AG20443 (cell line): ENCODE results near the gene TJP2.

ENCODE experiments used
- DNase-seq: peaks from one replicate; pipeline ENCODE4 v3.0.0; 2012; ENCODE audit warnings: low spot score, mixed read lengths

TJP2 gene

DNA sequence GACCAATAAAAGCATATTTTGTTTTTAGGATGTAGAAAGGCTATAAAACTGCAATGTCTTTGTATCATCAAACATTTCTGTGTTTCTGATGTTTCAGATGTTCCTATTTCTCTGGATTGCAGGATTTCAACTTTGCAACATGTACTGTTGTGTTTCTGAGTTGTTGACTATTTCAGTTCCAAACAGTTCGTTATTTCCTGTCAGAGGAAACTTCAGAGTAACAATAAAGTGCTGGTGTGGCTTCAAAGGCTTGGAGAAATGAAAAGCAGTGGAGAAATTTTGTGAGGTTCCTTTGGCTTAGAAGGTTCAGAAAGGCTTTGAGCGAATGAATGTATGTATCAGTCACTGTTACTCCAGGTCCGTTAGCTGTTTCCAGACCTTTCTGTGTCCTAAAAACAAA is 17.2 kb downstream of the TJP2 start:
- DNase-seq, result no peak

DNA sequence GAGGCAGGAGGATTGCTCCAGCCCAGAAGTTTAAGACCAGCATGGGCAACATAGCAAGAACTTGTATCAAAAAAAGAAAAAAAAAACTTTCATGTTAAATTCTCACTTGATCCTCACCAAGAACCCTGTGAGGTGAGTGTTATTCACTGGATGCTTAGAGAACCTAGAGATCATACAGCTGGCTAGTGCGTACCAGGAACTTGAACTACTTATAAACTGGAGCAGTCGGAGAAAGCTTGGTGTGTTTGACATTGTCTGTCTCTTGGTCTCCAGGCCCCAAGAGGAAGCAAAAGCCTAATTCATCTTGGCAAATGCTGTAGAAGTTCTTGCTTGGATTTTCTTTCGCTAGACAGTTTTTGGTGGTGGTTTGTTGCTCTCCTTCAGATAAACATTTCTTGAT is 18.1 kb downstream of the TJP2 start:
- DNase-seq, result no peak

DNA sequence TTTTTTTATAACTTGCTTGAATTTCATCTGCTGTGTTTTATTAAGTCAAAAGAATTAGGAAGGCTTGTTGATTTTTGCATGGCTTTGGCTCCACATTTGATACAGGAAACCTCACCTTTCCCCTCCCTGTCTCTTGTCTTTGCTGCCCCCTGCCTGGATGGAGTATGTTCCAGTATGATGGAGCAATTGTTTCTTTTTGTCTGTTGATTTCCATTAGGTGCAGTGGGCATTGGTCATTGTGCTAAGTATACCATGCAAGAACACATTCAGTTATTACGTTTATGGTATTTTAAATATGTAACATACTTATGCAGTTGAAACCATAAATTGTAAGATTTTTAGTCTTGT is 19.6 kb downstream of the TJP2 start:
- DNase-seq, result no peak

DNA sequence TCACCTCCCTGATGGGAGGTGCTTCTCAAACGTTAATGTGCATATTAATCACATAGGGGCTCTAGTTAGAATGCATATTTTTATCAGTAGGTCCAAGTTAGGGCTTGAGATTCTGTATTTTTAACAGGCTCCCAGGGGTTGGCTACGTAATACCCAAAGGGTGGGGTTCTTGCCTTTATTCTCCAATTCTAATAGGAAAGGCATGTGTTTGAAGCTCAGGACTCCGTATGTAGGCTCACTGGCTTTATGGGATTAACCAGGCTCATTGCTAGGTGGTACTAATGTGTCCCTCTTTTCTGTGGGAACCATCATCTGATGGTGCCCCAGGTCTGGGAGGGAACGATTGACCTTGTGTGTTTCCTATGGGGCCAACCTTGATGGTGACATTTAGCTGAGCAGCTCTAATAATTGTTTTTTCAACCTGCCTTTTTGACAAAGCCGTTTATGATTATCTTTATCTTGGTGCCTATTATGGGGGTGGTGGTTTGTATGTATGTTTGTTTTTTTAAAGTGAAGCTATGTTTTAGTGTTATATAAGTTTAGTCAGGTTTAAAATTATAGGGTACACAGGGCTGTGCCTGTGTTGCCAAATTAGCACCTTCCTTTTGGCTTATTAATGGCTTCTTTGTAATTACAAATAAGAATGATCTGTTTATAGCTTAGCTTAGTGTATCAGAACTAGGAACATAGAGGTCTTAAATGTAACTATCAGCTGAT is 20.8 kb downstream of the TJP2 start:
- DNase-seq, result no peak

DNA sequence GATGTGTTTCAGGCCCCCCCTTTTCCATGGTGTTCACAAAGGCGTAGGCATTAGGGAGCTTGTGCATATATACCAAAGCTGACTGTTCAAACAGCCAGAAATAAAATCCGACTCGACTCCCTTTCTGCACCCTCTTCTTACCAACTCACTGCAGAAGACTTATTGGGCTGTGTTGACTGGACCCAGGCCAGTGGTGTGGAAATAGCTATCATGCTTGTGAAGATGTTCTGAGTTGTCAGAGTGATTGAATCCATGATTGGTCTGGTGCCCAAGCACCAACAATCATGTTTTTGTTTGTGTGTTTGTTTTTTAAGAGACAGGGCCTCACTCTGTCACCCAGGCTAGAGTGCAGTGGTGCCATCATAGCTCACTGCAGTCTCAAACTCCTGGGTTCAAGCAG is 21.6 kb downstream of the TJP2 start:
- DNase-seq, result no peak

DNA sequence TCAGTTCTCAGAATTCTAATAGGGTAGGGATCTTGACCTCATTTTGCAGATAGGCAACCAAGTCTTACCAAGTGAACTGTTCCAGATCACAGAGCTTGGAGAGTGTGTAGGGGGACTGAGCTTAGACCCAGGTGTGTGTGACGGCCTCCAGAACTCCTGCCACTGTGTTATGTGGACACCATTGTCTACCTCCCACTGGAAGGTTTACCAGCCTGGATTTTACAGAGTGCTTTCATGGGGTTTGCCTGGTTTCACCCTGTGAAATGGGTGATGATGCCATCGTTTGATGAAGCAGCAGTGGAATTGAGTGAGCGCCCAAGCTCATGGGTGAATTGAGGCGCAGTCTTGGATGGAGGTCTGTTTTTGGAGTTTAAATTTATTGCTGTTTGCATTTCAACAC is 23.6 kb downstream of the TJP2 start:
- DNase-seq, result no peak

DNA sequence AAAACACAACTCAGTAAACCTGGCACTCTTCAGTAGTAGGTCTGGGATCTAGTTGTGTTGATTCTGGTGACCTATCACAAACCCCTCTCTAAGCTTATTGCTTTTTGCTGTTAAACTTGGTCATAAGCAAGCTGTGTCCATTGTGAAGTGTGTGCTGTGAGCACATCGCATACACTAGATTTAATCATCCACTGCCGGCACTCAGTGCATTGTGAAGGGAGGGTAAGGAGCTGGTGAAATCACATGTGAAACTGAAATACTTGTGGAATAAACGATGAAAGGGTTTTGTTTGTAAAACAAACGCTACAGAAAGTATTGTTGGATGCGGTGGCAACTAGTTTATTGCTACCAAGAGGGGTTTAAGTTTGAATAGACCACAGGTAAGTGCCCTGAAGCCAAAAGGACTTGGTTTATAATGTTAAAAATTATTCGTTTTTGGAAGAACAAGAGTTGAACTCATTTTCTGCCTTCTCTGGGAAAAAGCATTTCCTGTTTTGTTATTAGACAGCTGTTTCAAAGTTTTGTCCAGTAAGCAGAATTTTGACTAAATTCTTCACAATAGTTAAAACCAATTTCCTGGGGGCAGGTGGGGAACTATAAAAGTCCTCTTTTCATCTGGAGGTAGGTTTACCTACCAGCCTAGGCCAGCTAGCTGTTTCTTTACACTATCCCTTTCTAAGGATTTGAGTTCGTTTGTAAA is 24.6 kb downstream of the TJP2 start:
- no peak for DNase-seq

DNA sequence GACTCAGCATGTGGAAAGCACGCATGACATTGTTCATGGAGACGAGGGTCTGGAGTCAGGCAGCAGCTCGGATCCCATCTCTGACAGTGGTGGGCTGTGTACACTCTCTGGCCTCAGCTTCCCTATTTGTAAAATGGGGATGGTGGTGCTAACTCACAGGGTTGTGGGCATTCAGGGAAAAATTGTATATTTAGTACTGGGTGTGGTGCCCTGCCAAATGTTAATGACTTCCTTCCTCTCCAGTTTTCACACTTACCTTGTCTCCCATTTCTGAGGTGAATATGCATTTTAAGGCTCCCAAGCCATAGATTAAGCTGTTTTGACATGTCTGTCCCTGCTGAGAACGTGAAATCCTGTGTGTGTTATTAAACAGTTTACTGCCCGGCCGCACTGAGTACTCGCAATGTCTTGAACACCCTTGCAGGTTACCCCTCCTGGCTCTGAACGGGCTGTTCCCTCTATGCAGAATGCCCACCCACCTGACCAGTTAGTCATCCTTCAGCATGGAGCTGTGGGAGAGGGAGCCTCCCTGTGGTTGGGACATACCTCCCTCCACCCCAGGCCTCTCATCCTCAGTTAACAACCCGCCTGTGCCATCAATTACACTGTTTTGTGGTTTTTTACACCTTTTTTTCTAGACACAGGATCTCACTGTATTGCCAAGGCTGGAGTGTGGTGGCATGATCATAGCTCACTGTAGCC is 25.8 kb downstream of the TJP2 start:
- peak; percentile 44 for DNase-seq

DNA sequence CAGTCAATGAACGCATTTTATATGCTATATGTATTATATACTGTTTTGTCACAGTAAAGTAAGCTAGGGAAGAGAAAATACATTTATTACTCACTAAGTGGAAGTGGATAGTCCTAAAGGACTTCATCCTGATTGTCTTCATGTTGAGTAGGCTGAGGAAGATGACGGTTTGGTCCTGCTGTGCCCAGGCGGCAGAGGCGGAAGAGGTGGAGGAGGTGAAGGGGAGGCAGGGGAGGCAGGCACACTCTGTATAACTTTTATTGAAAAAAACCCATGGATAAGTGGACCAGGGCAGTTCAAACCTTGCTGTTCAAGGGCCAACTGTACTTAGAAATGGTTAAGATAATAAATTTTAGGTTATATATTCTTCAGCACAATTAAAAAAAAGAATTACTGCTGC is 28.5 kb downstream of the TJP2 start:
- no peak for DNase-seq

DNA sequence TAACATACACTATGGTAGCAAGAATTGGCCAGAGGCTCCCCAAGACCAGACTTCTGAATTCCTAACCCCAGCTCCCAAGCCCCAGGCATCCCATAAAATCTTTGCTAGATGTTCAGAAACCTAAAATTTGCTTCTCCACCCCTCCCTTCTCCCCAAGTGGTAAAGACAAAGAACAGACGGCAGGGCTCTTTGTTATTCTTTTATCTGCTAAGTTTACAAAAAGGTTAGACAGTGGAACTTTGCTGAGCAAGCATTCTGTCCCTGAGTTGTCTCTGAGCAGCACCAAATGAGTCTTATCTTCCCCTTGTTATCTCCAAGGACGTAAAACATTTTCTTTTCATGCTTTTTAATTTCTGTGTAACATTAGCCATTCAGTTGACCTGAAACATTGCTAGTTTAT is 30.2 kb downstream of the TJP2 start:
- no peak for DNase-seq

DNA sequence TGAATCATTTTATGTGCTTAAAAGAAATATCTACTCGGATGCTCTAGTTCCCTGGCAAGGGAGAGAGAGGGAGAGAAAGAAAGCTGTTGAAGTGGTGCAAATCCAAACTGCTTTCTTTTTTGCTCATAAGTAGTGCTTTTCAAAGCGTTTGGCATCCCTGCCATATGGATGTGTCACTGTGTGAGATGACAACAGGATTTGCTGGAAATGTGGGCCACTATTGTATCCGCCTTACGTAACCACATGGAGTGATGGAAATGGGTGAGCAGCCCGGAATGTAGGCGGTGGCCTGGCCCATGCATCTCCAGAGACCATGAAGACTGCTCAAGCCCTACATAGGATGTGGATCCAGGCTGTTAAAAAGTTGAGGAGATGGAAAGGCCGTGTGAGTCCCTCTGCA is 30.8 kb downstream of the TJP2 start:
- DNase-seq, result peak; percentile 85

DNA sequence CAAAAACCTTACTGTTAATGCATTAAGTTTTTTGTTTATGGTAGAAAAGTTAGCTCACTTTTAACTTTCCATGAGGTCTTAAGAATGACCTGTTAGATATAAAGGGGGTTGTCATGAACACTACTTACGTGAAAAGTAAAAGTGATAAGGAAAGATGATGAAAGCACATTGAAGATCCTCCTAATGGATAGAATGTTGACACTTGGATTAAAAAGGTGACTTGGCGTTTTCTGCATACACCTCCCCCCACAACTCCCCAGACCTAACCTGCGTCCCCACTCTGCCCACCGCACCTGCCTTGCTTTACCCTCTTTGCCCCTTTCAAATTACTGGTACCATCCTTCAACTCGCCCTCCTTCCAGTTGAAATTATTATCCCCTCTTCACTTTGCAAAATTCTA is 32.0 kb downstream of the TJP2 start:
- DNase-seq, result no peak

DNA sequence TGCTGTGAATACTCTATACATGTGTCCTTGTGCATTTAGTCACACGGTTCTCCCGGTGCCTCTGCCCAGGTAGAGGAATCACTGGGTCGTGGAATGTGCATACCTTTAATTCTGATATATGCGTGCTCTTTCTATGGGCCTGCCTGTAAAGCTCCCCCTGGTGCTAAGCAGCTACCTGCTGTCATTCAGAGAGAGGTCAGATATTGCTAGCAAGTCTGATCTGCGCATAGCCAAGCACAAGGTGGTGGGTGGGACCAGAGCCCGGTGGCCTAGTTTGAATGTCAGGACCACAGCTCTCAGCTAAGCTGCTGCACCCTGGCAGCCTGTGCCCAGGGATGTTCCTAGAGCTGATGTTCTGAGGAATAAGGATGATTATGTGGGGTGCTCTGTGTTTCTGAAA is 33.4 kb downstream of the TJP2 start:
- no peak for DNase-seq

DNA sequence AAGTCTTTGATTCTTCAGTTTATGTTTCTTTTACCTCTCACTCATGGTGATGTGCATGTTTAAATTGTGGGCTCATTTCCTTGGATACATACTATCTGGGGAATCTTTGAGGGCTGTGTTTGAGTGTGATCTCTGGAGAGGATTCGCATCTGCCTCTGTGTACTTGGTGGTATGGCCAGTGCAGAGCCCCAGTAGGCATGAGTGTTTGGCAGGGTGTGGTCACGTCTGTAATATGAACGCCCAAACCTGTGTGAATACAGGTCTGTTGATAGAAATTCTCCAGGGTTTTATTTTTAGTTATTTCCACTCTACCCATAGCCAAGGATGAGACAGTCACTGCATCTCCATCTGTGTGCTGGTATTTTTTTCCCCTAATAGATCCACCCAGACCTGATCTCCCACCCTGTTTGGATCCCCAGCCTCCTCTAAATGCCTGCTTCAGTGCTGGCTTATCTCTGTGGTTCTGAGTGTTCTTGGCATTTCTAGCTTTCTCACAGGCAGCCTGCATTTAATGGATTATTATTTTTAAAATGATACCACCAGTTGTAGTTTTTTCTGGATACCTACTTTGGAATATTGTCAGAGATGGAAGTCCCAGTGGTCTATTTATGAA is 37.5 kb downstream of the TJP2 start:
- DNase-seq, result no peak

DNA sequence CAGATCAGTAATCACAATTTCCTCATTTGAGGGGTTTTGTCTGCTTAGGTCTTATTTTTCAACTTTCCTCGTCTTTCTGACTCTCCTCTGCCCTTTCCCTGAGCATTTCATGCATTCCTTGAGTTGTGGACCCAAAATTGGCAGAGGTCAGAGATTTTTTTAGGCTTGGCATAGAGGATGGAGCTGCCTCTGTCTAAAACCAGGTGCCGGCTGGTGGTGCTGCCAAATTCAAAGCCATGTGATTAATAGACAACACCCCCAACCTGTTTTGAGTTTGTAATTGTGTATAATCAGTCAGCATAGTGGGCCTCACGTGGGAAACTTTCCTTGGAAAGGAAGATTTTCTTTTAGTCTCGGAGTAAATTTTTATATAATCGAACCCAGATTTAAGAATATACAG is 39.6 kb downstream of the TJP2 start:
- no peak for DNase-seq

DNA sequence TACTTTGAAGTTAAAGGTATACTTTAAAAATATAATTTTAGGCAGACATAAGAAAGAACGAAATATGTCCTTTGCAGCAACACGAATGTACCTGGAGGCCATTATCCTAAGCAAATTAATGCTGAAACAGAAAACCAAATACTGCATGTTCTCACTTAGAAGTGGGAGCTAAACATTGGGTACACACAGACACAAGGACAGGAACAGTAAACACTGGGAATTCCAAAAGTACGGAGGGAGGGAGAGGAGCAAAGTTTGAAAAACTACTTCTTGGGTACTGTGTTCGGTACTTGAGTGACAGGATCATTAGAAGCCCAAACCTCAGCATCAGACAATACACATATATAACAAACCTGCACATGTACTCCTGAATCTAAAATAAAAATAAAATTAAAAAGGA is 40.9 kb downstream of the TJP2 start:
- DNase-seq, result no peak

DNA sequence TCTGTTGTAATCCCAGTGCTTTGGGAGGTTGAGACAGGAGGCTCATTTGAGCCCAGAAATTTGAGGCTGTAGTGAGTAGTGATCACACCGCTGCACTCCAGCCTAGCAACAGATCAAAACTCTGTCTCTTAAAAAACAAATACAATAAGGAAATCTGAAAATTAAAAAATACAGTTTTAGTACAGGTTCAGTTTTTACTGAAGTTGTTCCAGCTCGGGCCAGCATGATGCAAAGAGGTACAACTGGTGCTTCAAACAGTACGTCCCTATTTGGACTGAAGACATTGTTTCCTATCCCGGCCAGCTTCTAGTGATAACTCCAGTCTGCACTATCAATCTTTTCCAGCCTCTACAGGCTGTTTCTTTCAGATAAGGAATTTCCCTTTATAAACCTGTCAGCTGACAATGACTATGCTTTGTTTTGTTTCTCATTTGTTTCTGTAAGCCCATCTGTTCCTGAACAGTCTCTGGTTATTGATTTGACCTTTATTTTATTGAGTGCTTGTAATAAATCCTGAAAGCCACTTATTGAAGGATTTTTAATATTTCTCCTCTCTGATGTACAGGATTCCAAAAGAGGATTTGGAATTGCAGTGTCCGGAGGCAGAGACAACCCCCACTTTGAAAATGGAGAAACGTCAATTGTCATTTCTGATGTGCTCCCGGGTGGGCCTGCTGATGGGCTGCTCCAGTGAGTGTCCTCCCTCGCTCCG is 41.9 kb downstream of the TJP2 start:
- DNase-seq, result no peak

DNA sequence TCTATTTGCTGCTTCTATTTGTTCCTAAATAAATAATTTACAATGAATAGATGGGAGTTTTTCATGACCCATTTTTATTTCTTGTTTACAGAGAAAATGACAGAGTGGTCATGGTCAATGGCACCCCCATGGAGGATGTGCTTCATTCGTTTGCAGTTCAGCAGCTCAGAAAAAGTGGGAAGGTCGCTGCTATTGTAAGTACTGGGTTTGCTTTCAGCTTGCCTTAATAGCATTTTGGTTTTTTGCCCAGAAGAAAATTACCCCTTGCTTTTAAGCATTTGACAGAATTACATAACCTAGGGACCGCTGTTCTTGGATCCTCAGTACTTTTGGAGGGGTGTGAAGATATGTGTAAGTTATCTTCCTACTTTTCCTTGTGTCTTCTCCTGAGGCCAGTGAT is 44.1 kb downstream of the TJP2 start:
- no peak for DNase-seq

DNA sequence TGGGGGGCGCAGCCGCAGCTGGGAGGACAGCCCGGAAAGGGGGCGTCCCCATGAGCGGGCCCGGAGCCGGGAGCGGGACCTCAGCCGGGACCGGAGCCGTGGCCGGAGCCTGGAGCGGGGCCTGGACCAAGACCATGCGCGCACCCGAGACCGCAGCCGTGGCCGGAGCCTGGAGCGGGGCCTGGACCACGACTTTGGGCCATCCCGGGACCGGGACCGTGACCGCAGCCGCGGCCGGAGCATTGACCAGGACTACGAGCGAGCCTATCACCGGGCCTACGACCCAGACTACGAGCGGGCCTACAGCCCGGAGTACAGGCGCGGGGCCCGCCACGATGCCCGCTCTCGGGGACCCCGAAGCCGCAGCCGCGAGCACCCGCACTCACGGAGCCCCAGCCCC is 47.0 kb downstream of the TJP2 start:
- DNase-seq, result no peak

DNA sequence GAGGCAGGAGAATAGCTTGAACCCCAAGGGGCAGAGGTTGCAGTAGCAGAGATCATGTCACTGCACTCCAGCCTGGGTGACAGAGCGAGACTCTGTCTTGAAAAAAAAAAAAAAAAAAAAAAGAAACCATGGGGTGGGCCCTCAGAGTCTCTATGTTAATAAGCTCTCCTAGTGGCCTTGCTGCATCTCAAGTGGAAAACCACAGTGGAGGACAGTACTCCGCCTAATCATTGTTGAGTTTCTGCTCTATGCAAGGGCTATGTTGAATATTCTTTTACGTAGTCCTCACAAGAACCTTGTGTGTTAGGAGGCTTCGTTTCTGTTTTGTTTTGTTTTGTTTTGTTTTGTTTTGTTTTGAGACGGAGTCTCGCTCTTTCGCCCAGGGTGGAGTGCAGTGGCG is 48.9 kb downstream of the TJP2 start:
- DNase-seq, result no peak

DNA sequence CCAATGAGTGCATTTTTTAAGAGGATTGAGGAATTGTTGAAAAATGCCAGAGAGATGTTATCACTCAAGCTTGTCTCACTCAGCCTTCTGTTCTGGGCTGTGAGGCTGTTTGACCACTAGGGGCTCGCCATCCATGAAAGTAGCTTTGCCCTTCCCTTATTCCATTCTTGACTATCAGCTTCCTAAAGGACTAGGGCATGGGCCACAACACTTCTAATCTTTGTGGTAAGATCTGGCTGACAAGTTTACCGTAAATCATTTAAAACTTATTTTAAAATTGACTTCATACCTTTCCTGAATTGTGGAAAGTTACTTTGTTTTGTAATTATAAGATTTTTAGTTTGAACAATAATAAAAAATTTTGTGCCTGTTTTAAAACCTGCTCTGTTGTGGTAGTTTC is 49.5 kb downstream of the TJP2 start:
- peak; percentile 81 for DNase-seq

DNA sequence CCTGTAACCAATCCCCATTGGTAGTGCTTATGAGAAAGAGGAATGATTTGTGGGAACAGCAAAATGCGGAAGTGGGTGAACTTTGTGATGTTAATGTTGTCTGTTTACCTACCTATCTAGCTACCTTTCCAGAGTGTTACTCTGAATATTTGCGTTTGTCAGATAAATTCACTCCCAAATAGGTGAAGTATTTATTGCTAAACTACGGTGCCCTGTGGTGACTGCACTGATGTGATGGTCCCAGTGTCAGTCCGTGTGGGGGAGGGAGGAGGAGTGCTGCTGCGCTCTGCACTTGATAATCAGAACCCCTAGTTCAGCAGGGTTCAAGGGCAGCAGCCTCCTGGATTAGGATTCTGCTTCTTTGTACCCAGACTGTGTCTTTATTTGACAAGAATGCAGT is 55.3 kb downstream of the TJP2 start:
- no peak for DNase-seq

DNA sequence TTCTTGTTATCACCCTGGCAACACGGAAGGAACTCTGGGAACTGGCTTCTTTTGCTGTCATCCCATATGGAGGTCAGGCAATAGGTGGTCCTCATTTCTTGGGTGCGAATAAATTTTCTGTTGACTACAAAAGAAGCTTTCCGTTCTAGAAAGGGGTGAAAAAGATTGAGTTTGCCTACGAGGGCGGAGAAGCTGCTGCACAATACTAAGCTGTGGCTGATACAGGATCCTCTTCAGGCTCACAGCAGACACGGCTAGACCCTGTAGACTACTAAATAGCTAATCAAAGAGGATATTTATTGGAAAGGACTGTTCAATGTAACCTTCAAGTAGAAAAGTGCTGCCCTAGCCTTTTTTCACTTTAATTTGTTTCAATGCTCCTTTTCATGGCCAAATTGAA is 58.1 kb downstream of the TJP2 start:
- DNase-seq, result no peak
